ENCODE data around the gene SRGAP2.
"Not testable (repeated sequence)": the region's sequence is repeated elsewhere in the genome, so short reads cannot be mapped to it uniquely, and the experiment has no call there.

SRGAP2 gene

DNA sequence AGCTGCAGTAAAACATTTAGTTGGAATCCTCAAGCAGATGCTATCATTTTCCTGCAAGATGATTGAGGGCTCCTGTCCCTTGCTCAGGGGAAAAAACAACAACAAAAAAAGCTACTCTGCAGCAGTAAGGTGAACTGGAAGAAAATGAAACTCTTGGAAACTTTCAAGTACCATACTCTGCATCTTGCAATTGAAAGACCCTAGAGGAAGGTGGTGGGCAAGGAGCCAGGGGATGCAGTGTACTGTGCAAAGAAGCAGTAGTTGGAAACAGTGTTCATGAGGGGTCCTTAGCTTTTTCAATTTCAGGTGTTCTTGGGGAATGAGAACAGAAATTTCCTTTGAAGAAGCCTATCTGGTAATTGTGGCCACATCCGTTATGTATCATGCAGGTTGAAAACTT lies 7.5 kb downstream of the SRGAP2 start:
- not testable (repeated sequence) for DNase-seq

- DNase-seq, result not testable (repeated sequence)
Observed at GRCh38 chr1:206215600-206216392, 12.5 kb downstream of the SRGAP2 start.

DNA sequence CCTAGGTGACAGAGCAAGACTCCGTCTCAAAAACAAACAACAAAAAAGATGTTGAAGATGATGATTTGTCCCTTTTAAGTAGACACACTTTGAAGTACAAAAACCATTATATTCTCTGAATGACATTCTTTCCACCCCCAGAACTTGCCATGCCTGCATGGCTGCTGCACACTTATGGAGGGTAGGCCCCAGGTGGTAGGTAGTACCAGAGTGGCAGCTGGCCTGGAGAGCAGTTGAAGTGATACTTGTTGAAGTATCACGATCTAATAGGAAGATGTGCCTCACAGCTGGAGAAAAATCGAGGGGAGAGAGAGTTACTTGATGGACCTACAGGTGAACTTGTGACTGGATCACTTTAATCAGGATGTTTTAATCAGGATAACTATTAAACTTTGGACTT lies 14.9 kb downstream of the SRGAP2 start:
- not testable (repeated sequence) for DNase-seq

DNA sequence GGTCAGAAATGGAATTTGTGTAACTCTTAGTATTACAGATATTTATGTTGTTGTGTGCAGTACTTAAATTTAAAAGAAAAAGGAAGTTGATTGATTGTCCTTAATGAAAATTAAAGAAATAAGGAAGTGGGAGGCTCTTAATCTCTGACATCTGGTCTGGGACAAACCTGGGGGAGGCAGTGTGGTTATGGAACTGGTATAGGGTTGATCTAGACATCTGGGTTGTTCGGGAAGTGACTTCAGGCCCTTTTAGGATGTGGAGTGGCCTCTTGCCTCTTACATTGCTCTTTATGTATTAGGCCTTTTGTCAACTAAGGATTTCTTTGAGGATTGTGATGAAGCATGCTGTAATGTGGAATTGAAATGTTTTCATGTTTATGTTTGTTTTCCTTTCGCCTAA lies 15.4 kb downstream of the SRGAP2 start:
- DNase-seq, result not testable (repeated sequence)

- not testable (repeated sequence) for DNase-seq
Observed at GRCh38 chr1:206219514-206220331, 16.4 kb downstream of the SRGAP2 start.

DNA sequence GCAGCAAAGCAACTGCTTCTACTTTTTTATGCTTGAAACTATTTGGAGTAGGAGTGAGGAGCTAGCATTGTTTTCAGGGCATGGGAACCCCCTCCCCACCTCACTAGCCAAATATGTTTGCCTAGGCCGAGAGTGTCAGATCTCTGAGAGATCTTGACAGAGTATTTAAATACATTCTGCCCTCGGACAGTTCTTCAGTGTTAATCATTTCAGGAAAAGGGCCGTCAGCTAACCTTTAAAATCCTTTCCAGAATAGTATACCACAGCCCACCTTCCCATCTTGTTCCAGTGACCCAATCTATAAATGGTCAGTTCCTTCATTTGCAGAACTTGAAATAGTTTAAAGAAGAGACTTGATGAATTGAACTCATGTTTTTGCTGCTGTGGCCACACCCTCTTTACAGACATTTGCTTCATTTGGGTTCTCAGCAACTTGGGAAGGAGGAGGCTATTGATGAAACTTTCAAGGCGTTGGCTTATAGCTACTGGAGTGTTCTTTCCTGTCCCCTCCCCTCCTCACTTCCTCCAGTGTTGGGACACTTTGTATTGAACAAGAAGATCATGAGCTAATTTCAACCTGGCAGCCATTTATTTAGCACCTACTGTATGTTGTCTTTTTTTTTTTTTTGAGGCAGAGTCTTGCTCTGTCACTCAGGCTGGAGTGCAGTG lies 17.1 kb downstream of the SRGAP2 start:
- DNase-seq, result not testable (repeated sequence)

- not testable (repeated sequence) for DNase-seq
Observed at GRCh38 chr1:206221585-206221984, 18.2 kb downstream of the SRGAP2 start.

DNA sequence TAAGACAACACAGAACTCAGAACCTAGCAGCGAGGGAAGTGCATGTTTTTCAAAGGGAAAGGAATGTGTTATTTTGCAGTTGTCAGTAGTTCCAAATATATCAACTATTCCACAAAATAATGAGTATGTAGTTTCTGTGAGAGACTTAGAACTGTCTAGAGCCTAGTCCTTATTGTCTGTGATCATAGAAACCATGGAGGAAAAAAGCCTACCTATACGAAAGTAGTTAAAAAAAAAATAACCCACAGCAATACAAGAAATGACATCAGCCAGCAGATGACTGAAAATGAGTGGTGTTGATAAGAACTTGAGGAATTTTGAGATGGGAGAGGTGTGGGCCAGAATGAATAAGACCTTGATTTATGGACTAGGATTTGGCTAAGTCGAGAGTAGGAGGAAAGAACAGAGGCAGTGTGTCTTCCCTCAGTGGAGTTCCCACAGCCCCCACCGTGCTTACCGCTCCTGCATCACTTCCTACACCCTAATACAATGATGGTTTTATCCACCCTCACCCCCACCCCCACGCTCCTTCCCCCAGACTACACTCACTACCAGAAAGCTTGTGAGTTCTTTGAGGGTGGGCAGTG lies 20.9 kb downstream of the SRGAP2 start:
- DNase-seq, result not testable (repeated sequence)

GRCh38 chr1:206225386-206225785 lies 22.0 kb downstream of the SRGAP2 start:
- DNase-seq, result not testable (repeated sequence)

- not testable (repeated sequence) for DNase-seq
Observed at GRCh38 chr1:206226886-206227285, 23.5 kb downstream of the SRGAP2 start.

DNA sequence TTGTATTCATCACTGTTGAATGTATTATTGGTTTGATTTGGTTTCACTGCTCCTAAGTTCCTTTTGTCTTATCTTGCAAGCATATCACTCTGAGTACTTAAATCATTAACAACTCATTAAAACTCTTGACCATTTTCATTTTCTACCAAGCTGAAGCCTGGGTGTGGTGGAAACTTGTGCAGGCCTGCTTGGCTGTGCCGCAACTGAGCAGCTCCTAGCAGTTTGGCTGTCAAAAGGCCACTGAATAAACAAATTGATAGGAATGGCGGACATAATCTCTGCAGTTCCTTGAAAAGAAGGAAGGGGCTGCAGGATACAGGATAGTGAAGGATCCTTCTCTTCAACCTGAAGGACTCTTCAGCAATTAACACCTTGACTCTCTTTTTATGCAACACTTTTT lies 25.9 kb downstream of the SRGAP2 start:
- not testable (repeated sequence) for DNase-seq

- DNase-seq, result not testable (repeated sequence)
Observed at GRCh38 chr1:206231989-206232388, 28.6 kb downstream of the SRGAP2 start.

- not testable (repeated sequence) for DNase-seq
Observed at GRCh38 chr1:206232970-206233645, 29.8 kb downstream of the SRGAP2 start.

DNA sequence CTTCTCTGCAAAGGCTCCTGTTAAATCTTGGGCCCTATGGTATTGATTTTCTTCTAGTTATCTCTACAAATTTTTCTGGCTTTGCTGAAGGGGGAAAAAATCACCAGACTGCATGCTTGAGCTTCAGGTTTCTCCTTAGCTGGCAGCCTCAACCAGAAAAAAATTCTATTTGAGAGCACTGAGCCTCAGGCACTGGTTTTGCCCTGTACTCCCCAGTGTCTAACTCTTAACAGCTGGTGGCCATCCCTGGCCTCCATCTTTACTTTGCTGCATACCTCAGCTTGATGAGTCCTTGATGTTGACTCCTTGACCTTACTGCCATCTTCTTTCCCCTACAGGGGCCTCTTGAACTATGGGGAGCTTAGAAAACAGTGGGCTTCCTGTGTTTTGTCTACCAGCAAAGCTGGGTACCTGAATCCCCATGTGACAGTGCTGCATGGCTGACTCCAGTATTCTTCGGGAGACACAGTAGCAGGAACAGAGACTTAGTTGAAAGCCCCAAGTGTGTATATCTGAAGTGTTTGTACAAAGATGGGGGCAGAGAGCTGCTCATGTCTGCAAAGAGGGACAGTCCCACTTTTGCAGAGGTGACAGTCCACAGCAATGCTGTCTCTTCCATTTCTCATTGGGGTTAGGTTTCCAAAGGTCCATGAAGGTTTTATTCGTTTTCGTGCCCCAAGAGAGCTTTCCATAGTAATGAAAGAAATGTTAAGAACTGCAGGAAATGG lies 31.0 kb downstream of the SRGAP2 start:
- DNase-seq, result not testable (repeated sequence)

- not testable (repeated sequence) for DNase-seq
Observed at GRCh38 chr1:206235190-206235589, 31.8 kb downstream of the SRGAP2 start.

DNA sequence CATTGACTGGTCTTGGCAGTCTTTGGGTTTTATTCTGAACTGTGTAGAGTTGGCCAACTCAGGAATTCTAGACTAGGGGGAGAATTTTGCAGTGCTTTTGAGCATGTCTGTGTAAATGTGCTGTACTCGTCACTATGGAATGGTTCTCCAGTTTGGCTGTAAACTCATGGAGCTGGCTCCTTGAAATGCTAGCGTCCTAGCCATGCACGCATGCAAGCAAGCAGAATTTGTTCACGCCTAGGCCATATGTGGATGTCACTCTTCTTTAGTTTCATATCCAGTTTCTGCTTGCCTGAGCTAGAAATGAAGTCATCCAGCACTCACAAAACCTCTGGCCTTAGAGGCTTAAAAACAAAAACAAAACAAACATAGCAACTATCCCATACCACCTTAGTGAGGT lies 36.9 kb downstream of the SRGAP2 start:
- DNase-seq, result not testable (repeated sequence)

- DNase-seq, result not testable (repeated sequence)
Observed at GRCh38 chr1:206243335-206243734, 40.0 kb downstream of the SRGAP2 start.

- DNase-seq, result not testable (repeated sequence)
Observed at GRCh38 chr1:206245479-206245878, 42.1 kb downstream of the SRGAP2 start.

DNA sequence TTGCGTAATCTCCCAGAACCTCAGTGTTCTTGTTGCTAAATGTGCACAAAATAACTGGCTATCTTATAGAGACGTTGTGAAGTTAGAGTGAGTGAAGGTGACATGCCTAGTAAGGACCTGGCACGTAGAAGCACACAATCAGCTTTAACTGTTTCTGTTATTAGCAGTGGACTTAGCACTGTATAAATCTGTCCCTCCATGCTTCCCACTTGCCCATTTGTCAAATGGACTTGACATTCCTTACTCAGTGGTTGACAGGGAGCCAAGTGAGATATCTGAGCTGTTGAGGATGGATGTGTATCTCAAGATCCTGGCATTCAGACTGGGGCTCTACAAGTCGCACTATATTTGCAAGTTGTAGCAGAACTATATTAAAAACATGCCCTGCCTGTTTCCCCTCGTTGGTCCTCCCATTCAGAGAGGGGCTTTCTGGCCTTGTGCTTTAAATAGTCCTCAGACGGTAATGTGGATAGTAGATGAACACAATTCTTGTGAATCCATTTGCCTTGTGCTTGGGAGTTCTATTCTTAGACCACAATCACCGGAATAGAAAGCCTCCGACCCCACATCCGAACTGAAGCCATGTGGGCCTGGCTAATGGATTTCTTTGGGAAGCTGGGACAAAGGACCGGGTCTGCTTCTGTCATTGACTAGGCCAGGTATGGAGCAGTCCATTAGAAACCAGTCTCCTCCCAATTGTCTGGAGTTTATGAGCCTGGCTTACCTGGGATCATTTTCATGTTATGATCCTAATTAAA lies 43.0 kb downstream of the SRGAP2 start:
- DNase-seq, result not testable (repeated sequence)

GRCh38 chr1:206250953-206251681 lies 47.8 kb downstream of the SRGAP2 start:
- not testable (repeated sequence) for DNase-seq

Measured in NCI-H1092 (cell line).